GM23338 (cell line): ENCODE data around the gene SCYGR4. TPM values are rescaled to one million over a fixed set of nuclear protein-coding genes. Genes with fewer than 3 reads are reported as not detected.

Experiments used
- ATAC-seq: fragments of 200-7000 bp; cut with Tn5 transposase; 3 replicates; pipeline ENCODE4 v1.9.1; 2020
- DNase-seq: peaks from one replicate; pipeline ENCODE4 v3.0.0-alpha.2; 2015; ENCODE audit warnings: low spot score
- H2AFZ ChIP-seq: fragments of 200-600 bp; sonication (generic); 2 replicates; pipeline ENCODE4 v1.8.0; 2016; ENCODE audit warnings: antibody characterized with exemption, mild to moderate bottlenecking, moderate library complexity
- H3F3A ChIP-seq: fragments of 200-600 bp; sonication (generic); replicated peaks from 2 replicates; pipeline ENCODE4 v1.8.0; 2017; ENCODE audit warnings: antibody characterized with exemption, mixed run types, low read depth
- H3K27ac ChIP-seq: fragments of 200-600 bp; sonication (generic); 2 replicates; pipeline ENCODE4 v1.6.1; 2016; ENCODE audit warnings: low read depth
- H3K27me3 ChIP-seq: fragments of 200-600 bp; sonication (generic); 2 replicates; pipeline ENCODE4 v1.8.0; 2016; ENCODE audit warnings: mild to moderate bottlenecking, mixed run types, moderate library complexity; ENCODE audit not compliant: insufficient read depth
- H3K36me3 ChIP-seq: fragments of 200-600 bp; sonication (generic); 2 replicates; pipeline ENCODE4 v1.8.0; 2016; ENCODE audit warnings: mild to moderate bottlenecking; ENCODE audit not compliant: insufficient read depth
- H3K4me1 ChIP-seq: fragments of 200-600 bp; sonication (generic); 2 replicates; pipeline ENCODE4 v1.8.0; 2016; ENCODE audit warnings: mild to moderate bottlenecking, moderate library complexity; ENCODE audit not compliant: insufficient read depth
- H3K4me2 ChIP-seq: fragments of 200-600 bp; sonication (generic); 2 replicates; pipeline ENCODE4 v1.7.1; 2017; ENCODE audit warnings: mixed run types
- H3K4me3 ChIP-seq: fragments of 200-600 bp; sonication (generic); 2 replicates; pipeline ENCODE4 v1.6.1; 2016; ENCODE audit warnings: mixed run types
- H3K79me2 ChIP-seq: fragments of 200-600 bp; sonication (generic); replicated peaks from 2 replicates; pipeline ENCODE4 v1.8.0; 2017; ENCODE audit warnings: mild to moderate bottlenecking; ENCODE audit not compliant: insufficient read depth
- H3K9me2 ChIP-seq: fragments of 200-600 bp; sonication (generic); 2 replicates; pipeline ENCODE4 v1.8.0; 2017; ENCODE audit not compliant: insufficient read depth
- H4K20me1 ChIP-seq: fragments of 200-600 bp; sonication (generic); replicated peaks from 2 replicates; pipeline ENCODE4 v1.8.0; 2017; ENCODE audit warnings: mild to moderate bottlenecking; ENCODE audit not compliant: insufficient read depth
- H3K27ac Mint-ChIP-seq: 2 replicates; pipeline ENCODE4 v1.8.0; 2020; ENCODE audit warnings: inconsistent platforms, mild to moderate bottlenecking, moderate library complexity, mixed read lengths
- H3K27me3 Mint-ChIP-seq: 3 replicates; pipeline ENCODE4 v1.8.0; 2022; ENCODE audit warnings: low read depth, mild to moderate bottlenecking, moderate library complexity, mixed read lengths, inconsistent platforms; ENCODE audit not compliant: insufficient read depth, poor library complexity
- H3K36me3 Mint-ChIP-seq: 3 replicates; pipeline ENCODE4 v1.8.0; 2021; ENCODE audit warnings: low read depth, mild to moderate bottlenecking, inconsistent platforms, moderate library complexity, mixed read lengths
- H3K4me1 Mint-ChIP-seq: 3 replicates; pipeline ENCODE4 v1.8.0; 2020; ENCODE audit warnings: mild to moderate bottlenecking, inconsistent platforms, mixed read lengths
- H3K4me3 Mint-ChIP-seq: 3 replicates; pipeline ENCODE4 v1.8.0; 2021; ENCODE audit warnings: moderate library complexity, mild to moderate bottlenecking, inconsistent platforms, mixed read lengths
- H3K9me3 Mint-ChIP-seq: 3 replicates; pipeline ENCODE4 v1.8.0; 2020; ENCODE audit warnings: moderate library complexity, mild to moderate bottlenecking, inconsistent platforms, mixed read lengths
- CREB1 ChIP-seq: fragments of 250-450 bp; sonication (Bioruptor Pico); IDR thresholded peaks from 2 replicates; pipeline ENCODE4 v1.5.0; 2020; ENCODE audit warnings: low read depth, mild to moderate bottlenecking, moderate library complexity
- CTCF ChIP-seq, 2 experiments: fragments of 200-600 bp in 1 of 2; sonication (generic) in 1 of 2; conservative IDR thresholded peaks; 2 replicates each; pipeline versions ENCODE4 v1.5.1 to v1.6.1; 2016 to 2017; ENCODE audit warnings: antibody characterized with exemption in 2 of 2, low read depth in 2 of 2, mild to moderate bottlenecking in 2 of 2, moderate library complexity in 1 of 2
- ETS1 ChIP-seq: IDR thresholded peaks from 2 replicates; pipeline ENCODE4 v1.6.1; 2016; ENCODE audit warnings: antibody characterized with exemption
- EZH2 ChIP-seq: fragments of 200-600 bp; sonication (generic); IDR thresholded peaks from one replicate; pipeline ENCODE4 v1.8.0; 2017; ENCODE audit warnings: antibody characterized with exemption, mild to moderate bottlenecking, low read depth; ENCODE audit not compliant: unreplicated experiment
- JUNB ChIP-seq: IDR thresholded peaks from one replicate; pipeline ENCODE4 v1.6.1; 2016; ENCODE audit warnings: antibody characterized with exemption; ENCODE audit not compliant: unreplicated experiment
- NANOG ChIP-seq: IDR thresholded peaks from 2 replicates; pipeline ENCODE4 v1.6.1; 2016; ENCODE audit warnings: antibody characterized with exemption, borderline replicate concordance
- POLR2AphosphoS5 ChIP-seq: IDR thresholded peaks from 2 replicates; pipeline ENCODE4 v1.6.1; 2016; ENCODE audit warnings: antibody characterized with exemption, low read depth
- REST ChIP-seq: IDR thresholded peaks from one replicate; pipeline ENCODE4 v1.6.1; 2018; ENCODE audit warnings: antibody characterized with exemption; ENCODE audit not compliant: unreplicated experiment
- STAT1 ChIP-seq: IDR thresholded peaks from one replicate; pipeline ENCODE4 v1.6.1; 2016; ENCODE audit warnings: antibody characterized with exemption; ENCODE audit not compliant: unreplicated experiment
- ZNF114 ChIP-seq: fragments of 250-450 bp; sonication (Bioruptor Pico); IDR thresholded peaks from 2 replicates; pipeline ENCODE4 v1.5.0; 2020; ENCODE audit warnings: mild to moderate bottlenecking, moderate library complexity
- ZNF462 ChIP-seq: fragments of 250-450 bp; sonication (Bioruptor Pico); IDR thresholded peaks from 2 replicates; pipeline ENCODE4 v1.5.0; 2020; ENCODE audit warnings: mild to moderate bottlenecking, moderate library complexity
- polyA plus RNA-seq: library from polyadenylated mRNA; unstranded; fragments of >200 nt; fragmentation: Nextera tagmentation; extraction: Ambion mirVana; gene quantifications from 2 replicates; pipeline ENCODE4 v1.2.1, GENCODE V29; 2016
- total RNA-seq: library from RNA; depleted of rRNA; stranded (reverse); fragments of >200 nt; shearing (Covaris generic); gene quantifications from 2 replicates; pipeline ENCODE4 v1.2.3, GENCODE V29; 2014

SCYGR4 gene
- total and polyA plus RNA-seq, 2 experiments from 2014 or later, result not detected

GRCh38 chr2:227582369-227582768 lies 34.9 kb upstream of the SCYGR4 start (continued):
- no peak for TF ChIP-seq ETS1
- no peak for TF ChIP-seq NANOG
- no peak for TF ChIP-seq REST
- no peak for TF ChIP-seq CTCF (conservative IDR thresholded peaks at IDR 0.05; ENCODE audit: low read depth in 2 of 2)
- TF ChIP-seq JUNB, result no peak
- no peak for TF ChIP-seq CREB1
- TF ChIP-seq STAT1, result no peak

GRCh38 chr2:227592694-227593387 lies 24.5 kb upstream of the SCYGR4 start:
- no peaks in the 10 kb centered on the region for H3K36me3 Mint-ChIP-seq
- peaks cover 7% of the 10 kb centered on the region; the same call in 1 of the 3 replicates for H3K4me1 Mint-ChIP-seq
- Histone ChIP-seq H2AFZ (no peak overlapping the region), H4K20me1 (no peaks in the 10 kb centered on the region), H3F3A (no peaks in the 10 kb centered on the region), H3K4me1 (peaks cover 5% of the 10 kb centered on the region; the same call in 1 of the 2 replicates), H3K27ac (no peak overlapping the region), H3K4me2 (no peak overlapping the region), H3K4me3 (no peak overlapping the region), H3K9me2 (peaks cover 6% of the 10 kb centered on the region; the same call in 1 of the 2 replicates), H3K27me3 (no peaks in the 10 kb centered on the region), H3K36me3 (no peaks in the 10 kb centered on the region), H3K79me2 (no peaks in the 10 kb centered on the region)
- peaks cover 4% of the 10 kb centered on the region for H3K27me3 Mint-ChIP-seq
- DNase-seq (no peak), ATAC-seq (no peak)
- H3K9me3 Mint-ChIP-seq, result no peaks in the 10 kb centered on the region; the same call in 1 of the 3 replicates
- no peak overlapping the region for H3K4me3 Mint-ChIP-seq
- no peak overlapping the region for H3K27ac Mint-ChIP-seq
- TF ChIP-seq EZH2 (no peak), JUNB (no peak), ZNF462 (no peak), NANOG (no peak), POLR2AphosphoS5 (no peak), ZNF114 (no peak)
